Hepatic stellate cell (primary cell): ENCODE results near the gene PLBD1.

Source experiments
- DNase-seq: peaks from one replicate; pipeline ENCODE4 v3.0.0; 2011; ENCODE audit warnings: low spot score

PLBD1 gene, protein sequence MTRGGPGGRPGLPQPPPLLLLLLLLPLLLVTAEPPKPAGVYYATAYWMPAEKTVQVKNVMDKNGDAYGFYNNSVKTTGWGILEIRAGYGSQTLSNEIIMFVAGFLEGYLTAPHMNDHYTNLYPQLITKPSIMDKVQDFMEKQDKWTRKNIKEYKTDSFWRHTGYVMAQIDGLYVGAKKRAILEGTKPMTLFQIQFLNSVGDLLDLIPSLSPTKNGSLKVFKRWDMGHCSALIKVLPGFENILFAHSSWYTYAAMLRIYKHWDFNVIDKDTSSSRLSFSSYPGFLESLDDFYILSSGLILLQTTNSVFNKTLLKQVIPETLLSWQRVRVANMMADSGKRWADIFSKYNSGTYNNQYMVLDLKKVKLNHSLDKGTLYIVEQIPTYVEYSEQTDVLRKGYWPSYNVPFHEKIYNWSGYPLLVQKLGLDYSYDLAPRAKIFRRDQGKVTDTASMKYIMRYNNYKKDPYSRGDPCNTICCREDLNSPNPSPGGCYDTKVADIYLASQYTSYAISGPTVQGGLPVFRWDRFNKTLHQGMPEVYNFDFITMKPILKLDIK

DNA sequence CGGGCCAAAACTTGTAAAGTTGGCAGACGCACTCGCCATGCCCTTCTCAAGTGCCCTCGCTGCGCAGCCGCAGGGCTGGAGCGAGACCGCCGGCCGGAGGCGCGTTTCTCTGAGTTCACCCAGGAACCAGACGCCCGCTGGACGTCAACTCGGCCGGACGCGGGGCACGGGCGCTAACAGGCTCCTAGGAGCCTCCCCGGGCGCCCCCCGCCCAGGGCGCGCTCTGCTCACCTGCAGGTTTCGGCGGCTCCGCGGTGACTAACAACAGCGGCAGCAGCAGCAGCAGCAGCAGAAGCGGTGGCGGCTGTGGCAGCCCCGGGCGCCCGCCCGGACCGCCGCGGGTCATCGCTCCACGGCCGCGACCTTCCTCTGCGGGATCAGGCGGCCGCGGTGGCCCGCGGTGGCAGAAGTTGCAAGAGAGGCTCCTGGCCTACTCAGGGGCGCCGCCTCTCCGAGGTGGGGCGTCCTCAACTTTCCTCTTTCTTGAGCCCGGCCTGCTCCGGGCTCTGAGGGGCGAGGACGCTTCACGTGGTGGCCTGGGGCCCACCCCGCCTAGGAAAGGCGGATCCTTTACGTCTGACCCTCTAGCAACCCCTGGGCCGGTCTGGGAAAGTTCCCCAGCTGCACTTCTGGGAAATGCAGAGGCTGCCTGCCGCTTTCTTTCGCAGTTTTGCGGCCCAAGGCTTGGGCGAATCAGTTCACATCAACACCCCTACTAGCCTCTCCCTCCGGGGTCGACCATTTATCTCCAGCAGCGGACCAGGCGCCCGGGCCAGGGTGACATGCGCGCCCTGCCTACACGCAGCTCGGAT is at the start of gene PLBD1:
Gene PLBD1, minus strand, starts transcription at position 533 of the 812 bp plus-strand sequence. Its CDS starts 187 bp downstream, at position 346.
- DNase-seq: no peak

DNA sequence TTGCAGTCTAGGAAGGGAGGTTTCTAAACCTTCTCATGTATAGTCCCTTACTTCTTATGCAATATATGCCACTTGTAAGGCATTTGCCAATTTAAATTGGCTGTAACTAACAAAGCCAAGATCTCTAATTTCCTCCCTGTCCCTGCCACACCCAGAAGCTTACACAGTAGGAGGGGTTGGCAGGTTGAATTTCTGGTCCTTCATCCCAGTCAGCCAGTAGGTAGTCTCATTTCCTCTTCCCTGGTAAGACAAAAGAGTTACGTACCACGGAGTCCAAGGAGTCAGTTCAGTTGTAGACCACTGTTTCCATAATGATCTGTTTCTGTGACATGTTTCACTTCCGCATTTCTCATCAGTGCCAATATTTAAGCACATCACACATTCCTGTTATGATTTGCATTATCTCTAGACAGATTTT is 47.0 kb upstream of the PLBD1 start:
- no peak for DNase-seq

DNA sequence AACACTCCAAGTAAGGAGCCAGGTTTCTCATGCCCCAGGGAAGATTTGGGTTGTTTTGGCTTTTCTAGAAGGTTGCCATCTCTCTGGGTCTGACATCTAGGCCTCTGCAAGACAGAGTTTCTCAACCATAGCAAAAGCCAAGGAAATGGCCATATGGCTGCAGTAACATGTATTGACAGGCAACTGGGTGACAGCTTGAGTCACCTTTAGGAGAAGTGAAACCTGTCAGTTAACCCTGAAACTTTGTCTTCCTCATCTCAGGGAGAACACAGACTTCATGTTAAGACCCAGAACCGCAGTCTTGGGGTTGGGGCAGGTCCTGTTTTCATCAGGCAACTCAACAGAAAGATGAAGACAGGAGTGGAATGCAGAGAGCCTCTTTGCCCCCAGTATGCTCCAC is 46.0 kb upstream of the PLBD1 start:
- no peak for DNase-seq

DNA sequence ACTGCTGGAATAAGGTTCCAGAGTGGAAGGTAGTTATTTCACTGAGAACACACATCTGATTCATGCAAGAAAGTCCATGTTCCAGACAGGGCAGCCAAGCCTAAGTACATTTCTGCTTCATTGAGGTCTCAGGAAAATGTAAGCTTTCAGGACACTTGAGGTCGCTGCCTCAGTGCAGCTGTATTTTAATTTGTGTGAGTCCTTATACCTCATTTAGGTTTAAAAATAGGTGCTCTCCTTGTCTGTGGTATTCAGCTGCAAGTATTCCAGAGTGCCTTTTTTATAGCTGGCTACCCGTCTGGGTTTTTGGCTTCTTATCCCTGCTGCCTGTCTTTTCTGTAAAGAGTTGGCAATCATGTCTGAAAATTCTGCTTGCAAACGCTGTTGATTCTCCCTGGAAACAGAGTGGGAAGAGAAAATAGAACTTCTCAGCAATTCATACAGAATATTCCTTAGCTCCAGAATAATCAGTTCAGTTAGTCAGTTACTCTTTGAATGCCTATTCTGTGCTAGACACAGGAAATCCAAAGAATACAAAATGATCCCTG is 45.3 kb upstream of the PLBD1 start:
- no peak for DNase-seq

DNA sequence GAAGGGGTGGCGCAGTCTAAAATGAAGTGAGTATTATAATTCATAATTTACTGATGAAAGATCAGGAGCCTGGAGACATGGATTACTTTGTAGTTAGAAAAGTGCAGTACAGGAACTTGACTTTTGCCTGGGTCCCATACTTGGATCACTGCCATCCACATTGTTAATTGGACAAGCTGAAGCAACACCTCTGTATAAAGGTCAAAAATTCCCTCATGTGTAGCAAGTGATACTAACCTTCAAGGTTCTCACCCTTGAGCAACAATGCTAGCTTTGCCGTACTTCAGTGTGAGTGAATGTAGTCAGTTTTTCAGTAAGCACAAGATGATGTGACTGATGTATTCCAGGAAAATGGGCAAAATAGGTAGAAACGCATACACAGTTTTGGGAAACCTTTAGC is 44.6 kb upstream of the PLBD1 start:
- DNase-seq: no peak

DNA sequence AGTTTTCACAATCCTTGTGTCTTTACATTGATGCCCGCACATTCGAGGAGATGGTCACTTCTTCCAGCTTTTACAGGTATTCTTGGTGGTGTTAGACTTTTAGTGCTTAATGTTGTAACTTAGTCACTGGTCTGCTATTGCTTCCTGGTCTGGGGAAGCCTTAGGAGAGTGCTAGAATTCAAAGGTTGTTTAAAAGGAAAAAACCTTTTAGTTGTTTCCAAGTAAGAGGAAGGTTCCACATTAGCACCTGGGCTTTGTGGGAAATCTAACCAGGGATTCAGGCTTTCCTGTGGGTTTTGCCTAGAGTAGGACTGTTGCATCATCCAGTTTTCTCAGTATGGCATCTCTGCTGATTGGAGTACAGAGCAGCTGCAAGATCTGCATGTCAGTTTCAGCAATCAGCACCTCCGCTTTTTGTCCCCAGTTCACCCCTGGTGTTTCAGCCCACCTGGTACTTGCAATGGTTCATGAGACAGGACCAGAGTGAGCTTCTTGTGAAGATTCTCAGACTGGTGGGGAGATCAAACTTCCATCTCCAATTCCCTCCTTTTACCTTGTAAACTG is 44.0 kb upstream of the PLBD1 start:
- DNase-seq: no peak

DNA sequence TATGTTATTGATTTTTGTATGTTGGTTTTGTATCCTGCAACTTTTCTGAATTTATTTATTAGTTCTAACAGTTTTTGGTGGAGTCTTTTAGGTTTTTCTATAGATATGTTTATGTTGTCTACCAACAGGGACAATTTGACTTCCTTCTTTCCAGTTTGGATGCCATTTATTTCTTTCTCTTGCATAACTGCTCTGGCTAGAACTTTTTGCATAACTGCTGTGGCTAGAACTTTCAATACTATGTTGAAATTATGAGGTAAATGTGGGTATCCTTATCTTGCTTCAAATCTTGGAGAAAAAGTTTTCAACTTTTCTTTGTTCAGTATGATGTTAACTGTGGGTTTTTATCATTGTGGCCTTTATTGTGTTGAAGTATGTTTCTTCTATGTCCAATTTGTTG is 39.9 kb upstream of the PLBD1 start:
- DNase-seq: no peak

DNA sequence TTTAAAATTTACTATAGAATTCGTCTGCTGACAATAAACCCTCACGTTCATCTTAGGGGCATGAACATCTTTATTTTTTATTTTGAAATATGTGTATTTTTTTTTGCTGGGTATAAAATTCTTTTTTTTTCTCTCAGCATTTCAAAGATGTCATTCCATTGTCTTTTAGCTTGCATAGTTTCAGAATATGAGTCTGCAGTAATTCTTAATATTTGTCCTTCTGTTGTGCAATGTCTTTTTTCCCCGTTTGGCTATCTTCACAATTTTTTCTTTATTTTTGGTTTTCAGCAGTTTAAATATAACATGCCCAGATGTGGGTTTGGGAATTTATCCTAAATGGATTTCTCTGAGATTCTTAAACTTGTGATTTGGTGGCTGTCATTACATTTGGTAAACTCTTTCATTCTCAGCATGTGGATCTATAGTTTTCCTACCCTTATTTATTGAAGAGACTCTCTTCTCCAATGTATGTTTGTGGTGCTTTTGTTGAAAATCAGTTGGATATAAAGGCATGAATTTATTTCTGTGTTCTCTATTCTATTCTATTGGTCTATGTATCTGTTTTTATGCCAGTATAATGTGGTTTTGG is 37.8 kb upstream of the PLBD1 start:
- DNase-seq: no peak

DNA sequence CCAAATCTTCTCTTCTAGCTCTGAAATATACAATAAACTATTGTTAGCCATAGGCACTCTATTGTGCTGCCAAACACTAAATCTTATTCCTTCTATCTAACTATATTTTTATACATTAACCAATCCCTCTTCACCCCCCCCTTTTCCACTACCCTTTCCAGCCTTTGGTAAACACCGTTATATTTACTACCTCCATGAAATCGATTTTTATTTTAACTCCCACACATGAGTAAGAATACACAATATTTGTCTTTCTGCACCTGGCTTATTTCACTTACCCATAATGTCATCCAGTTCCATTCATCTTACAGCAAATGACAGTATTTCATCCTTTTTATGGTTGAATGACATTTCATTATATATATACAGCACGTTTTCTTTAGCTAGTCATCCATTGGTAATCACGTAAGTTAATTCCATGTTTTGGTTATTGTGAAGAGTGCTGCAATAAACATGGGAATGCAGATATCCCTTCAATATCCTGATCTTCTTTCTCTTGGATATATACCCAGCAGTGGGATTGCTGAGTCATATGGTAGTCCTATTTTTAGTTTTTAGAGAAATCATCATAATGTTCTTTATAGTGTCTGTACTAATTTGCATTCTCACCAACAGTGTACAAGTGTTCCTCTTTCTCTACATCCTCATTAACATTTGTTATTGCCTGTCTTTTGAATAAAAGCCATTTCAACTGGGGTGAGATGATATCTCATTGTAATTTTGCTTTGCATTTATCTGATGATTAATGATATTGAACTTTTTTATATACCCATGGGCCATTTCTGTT is 34.2 kb upstream of the PLBD1 start:
- DNase-seq: no peak

DNA sequence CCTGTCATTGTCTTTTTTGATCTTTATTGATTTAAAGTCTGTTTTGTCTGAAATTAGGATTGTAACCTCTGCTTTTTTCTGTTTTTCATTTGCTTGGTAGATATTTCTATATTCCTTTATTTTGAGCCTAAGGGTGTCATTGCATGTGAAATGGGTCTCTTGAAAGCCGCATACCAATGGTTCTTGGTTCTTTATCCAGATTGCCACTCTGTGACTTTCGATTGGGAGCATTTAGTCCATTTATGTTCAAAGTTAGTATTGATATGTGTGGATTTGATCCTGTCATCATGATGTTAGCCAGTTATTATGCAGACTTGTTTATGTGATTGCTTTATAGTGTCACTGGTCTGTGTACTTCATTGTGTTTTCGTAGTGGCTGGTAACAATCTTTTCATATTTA is 29.8 kb upstream of the PLBD1 start:
- DNase-seq: no peak

DNA sequence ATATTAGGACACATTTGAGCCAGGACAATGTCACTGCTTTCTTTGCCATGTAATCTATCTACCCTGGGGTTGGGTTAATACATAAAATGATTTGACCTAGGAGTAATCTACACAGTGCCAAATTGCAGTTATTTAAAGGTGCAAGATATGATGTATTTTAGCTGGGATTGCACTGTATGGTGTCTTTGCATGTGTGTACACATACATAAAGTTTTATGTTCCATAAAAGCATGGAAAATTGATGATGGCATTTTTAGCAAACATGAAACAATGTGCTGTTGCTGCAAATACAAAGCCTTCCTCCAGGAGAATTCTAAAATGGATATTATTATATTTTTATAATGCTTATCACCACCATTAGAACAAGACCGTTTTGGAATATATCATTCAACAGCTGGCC is 24.0 kb upstream of the PLBD1 start:
- DNase-seq: no peak

DNA sequence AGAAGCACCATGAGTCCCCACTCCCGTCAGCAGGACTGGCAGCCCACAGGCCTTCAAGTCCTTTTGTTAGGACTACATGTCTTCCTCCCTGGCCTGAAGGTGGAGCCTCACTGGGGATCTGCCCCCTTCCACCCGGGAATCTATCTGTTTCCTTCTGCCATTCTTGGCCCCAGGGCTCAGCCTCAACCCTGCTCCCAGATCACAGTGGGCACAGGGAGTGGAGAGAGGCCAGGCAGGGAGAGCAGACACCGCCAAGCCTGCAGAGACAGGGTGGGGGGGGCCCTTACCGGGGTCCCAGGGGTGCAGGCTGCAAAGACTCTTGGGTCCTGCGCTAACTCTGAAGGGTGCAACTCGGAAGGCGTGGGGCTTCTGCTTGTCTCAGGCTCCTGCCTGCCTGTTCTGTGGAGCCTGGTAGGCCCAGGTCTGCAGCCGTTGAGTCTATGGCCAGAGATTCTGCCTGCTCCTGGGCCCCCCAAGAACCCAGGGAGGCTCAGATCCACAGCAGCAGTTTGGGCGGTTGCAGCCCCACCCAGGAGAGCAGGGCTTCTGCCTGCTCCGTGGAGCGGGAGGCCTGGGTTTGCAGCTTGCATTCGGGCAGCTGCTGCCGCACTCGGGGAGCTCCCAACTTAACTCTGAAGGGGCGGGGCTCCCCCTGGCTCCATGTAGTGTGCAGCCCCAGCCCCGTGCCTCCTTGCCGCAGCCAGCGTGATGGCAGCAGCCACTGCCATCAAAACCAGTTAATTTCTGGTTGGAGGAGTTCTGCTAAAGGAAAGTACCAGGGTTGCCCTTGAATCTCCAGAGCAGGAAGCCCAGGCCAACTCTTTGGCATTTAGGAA is 21.7 kb upstream of the PLBD1 start:
- no peak for DNase-seq

DNA sequence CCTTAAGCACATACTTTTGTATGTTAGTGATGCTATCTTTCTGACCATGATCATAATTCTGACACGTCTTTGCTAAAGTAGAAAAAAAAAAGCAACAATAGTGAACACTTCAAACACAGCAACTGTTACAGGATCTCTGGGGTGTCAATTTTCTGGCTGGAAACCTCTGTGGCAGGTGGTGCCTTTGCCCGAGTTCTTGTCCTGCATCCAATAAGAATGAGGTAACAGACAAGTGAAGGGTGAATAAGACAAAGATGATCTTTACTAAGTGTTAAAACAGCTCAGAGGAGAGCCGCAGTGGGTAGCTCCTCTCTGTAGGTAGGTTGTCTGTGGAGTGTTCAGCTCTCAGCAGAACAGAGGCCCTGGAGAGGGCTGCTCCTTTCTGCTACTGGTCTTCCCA is 20.9 kb upstream of the PLBD1 start:
- no peak for DNase-seq

DNA sequence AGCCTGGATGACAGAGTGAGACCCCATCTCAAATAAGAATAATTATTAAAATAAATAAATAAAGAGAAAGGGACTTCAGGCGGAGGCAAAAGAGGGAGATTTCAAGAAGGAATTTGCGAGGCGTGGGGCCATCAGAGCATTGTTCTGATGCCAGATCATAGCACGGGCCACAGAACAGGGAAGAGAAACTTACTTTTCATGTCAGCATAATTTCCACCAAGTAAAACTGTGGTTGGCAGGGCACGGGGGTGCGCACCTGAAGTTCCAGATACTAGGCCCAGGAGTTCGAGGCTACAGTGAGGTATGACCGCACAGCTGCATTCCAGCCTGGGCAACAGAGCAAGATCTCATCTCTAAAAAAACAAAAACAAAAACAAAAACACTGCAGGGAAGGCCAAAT is 11.0 kb upstream of the PLBD1 start:
- DNase-seq: no peak

DNA sequence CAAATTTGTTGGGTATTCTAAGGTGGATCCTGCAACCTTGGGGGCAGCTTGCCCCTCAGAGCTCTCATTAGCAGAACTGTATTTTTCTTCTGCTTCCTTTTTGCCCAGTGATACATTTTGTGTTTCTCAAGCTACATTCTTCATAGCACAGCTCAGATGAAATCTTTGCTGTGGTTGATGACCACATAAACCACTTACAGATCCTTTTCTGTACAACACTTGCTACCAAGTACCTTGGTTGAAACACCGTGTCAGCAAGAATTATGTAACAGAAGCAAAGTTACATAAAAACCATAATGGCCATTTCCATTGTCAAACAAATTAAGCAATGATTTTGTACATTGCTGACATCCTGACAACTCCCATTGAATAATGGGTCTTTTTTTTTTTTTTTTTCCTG is 9.7 kb upstream of the PLBD1 start:
- no peak for DNase-seq

DNA sequence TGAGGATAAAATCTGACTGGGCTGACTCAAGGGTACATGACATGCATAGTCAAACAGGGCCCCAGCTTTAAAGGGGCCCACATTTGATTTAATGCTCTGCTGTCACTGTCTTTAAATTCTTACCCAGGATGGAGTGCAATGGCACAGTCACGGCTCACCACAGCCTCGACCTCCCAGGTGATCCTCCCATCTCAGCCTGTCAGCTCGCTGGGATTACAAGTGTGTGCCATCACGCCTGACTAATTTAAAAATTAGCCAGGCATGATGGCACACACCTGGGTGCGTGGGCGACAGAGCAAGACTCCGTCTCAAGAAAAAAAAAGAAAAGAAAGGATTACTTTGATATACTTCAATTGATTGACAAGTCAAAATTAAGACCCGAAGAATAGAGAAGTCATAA is 9.2 kb upstream of the PLBD1 start:
- DNase-seq: no peak

DNA sequence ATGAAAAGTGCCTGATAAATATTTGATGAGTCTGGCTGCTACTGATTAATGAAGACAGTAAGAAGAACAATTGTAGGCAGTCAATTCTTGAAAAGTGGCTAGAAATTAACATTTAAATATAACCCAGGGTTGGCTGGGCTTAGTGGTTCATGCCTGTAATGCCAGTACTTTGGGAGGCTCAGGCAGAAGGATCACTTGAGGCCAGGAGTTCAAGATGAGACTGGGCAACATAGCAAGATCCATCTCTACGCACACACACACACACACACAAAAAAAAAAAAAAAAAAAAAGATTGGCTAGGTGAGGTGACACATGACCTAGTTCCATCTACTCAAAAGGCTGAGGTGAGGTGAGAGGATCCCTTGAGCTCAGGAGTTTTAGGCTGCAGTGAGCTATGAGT is 7.9 kb upstream of the PLBD1 start:
- DNase-seq: no peak

DNA sequence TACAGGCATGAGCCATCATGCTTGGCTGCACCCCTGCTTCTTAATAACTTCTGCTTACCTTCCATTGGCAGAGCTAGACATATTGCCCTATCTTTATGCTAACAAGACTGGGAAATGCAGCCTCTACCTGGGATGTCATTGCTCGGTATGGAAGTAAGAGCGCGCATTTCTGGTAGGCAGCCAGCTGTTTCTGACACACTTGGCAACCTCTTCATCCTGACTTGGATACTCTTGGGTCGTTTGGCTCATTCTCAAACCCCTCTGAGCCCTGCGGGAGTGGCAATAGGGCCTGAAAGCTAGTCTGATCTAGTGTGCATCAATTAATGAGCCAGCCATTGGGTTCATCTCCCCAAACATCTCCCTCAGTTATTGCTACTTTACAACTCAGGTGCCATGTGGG is 5.4 kb upstream of the PLBD1 start:
- no peak for DNase-seq

DNA sequence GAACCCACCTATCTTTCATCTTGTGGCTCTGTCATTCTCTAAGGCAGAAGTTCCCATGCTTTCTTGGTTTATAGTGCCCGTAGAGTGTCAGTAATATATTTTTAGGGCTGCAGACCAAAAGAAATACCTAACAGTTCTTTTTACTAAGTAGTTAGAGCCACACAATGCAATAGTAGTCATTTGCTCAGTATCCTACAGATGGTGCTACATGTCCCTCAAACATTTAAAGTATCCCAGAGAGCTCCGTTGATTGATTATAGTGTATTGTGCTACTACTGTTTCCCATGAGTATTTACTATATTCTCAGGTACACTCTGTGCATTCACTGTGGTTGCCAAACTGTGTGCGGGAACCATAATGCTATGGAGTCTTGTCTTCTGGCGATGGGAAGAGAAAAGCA is 4.7 kb upstream of the PLBD1 start:
- DNase-seq: no peak

DNA sequence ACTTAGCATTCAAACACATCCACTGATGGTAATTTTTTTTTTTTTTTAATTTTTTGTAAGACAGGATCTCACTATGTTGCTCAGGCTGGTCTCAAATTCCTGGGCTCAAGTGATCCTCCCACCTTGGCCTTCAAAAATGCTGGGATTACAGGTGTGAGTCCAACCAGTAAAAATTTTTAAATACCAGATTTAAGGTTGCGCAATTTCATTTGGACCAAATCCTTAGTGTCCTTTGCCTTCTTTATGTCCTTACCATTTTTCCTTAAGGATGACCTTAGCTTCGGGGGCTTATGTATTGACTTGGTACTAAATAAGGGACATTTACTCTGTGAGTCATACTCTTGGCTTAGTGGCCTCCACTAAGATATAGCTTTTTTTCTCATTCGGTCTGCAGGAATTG is 4.1 kb upstream of the PLBD1 start:
- DNase-seq: no peak
